Neuronal stem cell (in vitro differentiated cells): ENCODE measurements around the gene GAS2L2.

ENCODE experiments used
- DNase-seq: peaks from one replicate; pipeline ENCODE4 v3.0.0-alpha.2; 2013; ENCODE audit warnings: low spot score
- H2AFZ ChIP-seq: one replicate; pipeline ENCODE4 v1.6.1; 2013; ENCODE audit warnings: mild to moderate bottlenecking, low read length, inconsistent platforms
- H2AK5ac ChIP-seq: 2 replicates; pipeline ENCODE4 v1.6.1; 2013; ENCODE audit warnings: low read depth, mild to moderate bottlenecking, inconsistent platforms, low read length, moderate library complexity, mixed read lengths
- H2BK120ac ChIP-seq: 2 replicates; pipeline ENCODE4 v1.6.1; 2013; ENCODE audit warnings: low read depth, mild to moderate bottlenecking, inconsistent platforms, low read length, moderate library complexity, mixed read lengths
- H2BK12ac ChIP-seq: one replicate; pipeline ENCODE4 v1.6.1; 2013; ENCODE audit warnings: low read length, inconsistent platforms
- H2BK15ac ChIP-seq: 2 replicates; pipeline ENCODE4 v1.6.1; 2013; ENCODE audit warnings: mild to moderate bottlenecking, low read length, inconsistent platforms, mixed read lengths
- H2BK5ac ChIP-seq: one replicate; pipeline ENCODE4 v1.6.1; 2013; ENCODE audit warnings: inconsistent platforms, mild to moderate bottlenecking, low read length, moderate library complexity
- H3K14ac ChIP-seq: one replicate; pipeline ENCODE4 v1.6.1; 2013; ENCODE audit warnings: low read length, inconsistent platforms
- H3K18ac ChIP-seq: 2 replicates; pipeline ENCODE4 v1.6.1; 2013; ENCODE audit warnings: low read length, inconsistent platforms
- H3K23ac ChIP-seq: 2 replicates; pipeline ENCODE4 v1.6.1; 2013; ENCODE audit warnings: low read depth, mild to moderate bottlenecking, mixed read lengths, low read length, inconsistent platforms; ENCODE audit not compliant: poor library complexity
- H3K27ac ChIP-seq: replicated peaks from 3 replicates; pipeline ENCODE4 v1.5.1; 2013; ENCODE audit warnings: low read length, inconsistent platforms
- H3K27me3 ChIP-seq, 3 experiments: 2 replicates each; pipeline ENCODE4 v1.6.1; 2013; ENCODE audit warnings: low read length in 3 of 3, mild to moderate bottlenecking in 2 of 3, inconsistent platforms in 1 of 3, low read depth in 1 of 3, mixed read lengths in 1 of 3, moderate library complexity in 1 of 3; ENCODE audit not compliant: control insufficient read depth in 3 of 3, insufficient read depth in 3 of 3
- H3K36me3 ChIP-seq, 2 donors: replicated peaks in 1 of 2; 2 replicates each; pipeline ENCODE4 v1.6.1; 2013; ENCODE audit warnings: low read length in 2 of 2; ENCODE audit not compliant: control insufficient read depth in 2 of 2, insufficient read depth in 2 of 2
- H3K4ac ChIP-seq: 2 replicates; pipeline ENCODE4 v1.6.1; 2013; ENCODE audit warnings: inconsistent platforms, mild to moderate bottlenecking, low read length, moderate library complexity
- H3K4me1 ChIP-seq, 2 donors: 1 replicate in 1 of 2; 2 replicates in 1 of 2; pipeline ENCODE4 v1.6.1; 2013; ENCODE audit warnings: low read length in 2 of 2, low read depth in 1 of 2; ENCODE audit not compliant: control insufficient read depth in 2 of 2, insufficient read depth in 1 of 2
- H3K4me2 ChIP-seq: one replicate; pipeline ENCODE4 v1.6.1; 2013; ENCODE audit warnings: mild to moderate bottlenecking, low read length, inconsistent platforms; ENCODE audit not compliant: insufficient read depth, poor library complexity, severe bottlenecking
- H3K4me3 ChIP-seq, 2 donors: 2 replicates each; pipeline ENCODE4 v1.5.1; 2013; ENCODE audit warnings: low read length in 2 of 2, mild to moderate bottlenecking in 2 of 2, inconsistent platforms in 1 of 2, moderate library complexity in 1 of 2
- H3K79me1 ChIP-seq: one replicate; pipeline ENCODE4 v1.6.1; 2013; ENCODE audit warnings: low read depth, mild to moderate bottlenecking, inconsistent platforms, low read length, moderate library complexity
- H3K9ac ChIP-seq: one replicate; pipeline ENCODE4 v1.6.1; 2013; ENCODE audit warnings: mild to moderate bottlenecking, low read depth, low read length, inconsistent platforms; ENCODE audit not compliant: poor library complexity
- H3K9me3 ChIP-seq, 2 donors: replicated peaks in 1 of 2; 2 replicates each; pipeline versions ENCODE3 to v1.6.1; 2013; ENCODE audit warnings: low read length in 2 of 2, mild to moderate bottlenecking in 2 of 2, inconsistent platforms in 1 of 2, low read depth in 1 of 2, mixed read lengths in 1 of 2, moderate library complexity in 1 of 2; ENCODE audit not compliant: control insufficient read depth in 2 of 2, insufficient read depth in 1 of 2
- H4K8ac ChIP-seq: one replicate; pipeline ENCODE4 v1.6.1; 2013; ENCODE audit warnings: low read depth, mild to moderate bottlenecking, inconsistent platforms, low read length, moderate library complexity
- H4K91ac ChIP-seq: one replicate; pipeline ENCODE4 v1.6.1; 2013; ENCODE audit warnings: low read length, low read depth, mild to moderate bottlenecking, inconsistent platforms; ENCODE audit not compliant: poor library complexity
- WGBS, 2 donors: extraction: QIAGEN DNeasy Blood & Tissue Kit; methylation state at CpG; one replicate each; pipeline ENCODE4 v1.1.7; 2013; ENCODE audit warnings: missing lambda C conversion rate in 2 of 2, mixed read lengths in 1 of 2; ENCODE audit not compliant: insufficient read length in 2 of 2, insufficient replicate concordance in 1 of 2; ENCODE audit errors: extremely low coverage in 2 of 2; 5-methylcytosine and 5-hydroxymethylcytosine counted together

GAS2L2 gene

GRCh38 chr17:35730400-35731005 lies 22.5 kb downstream of the GAS2L2 start:
- Histone ChIP-seq H4K91ac (no peak overlapping the region), H3K9me3 (no peaks in the 10 kb centered on the region), H3K27me3 (no peaks in the 10 kb centered on the region), H3K4me3 (no peak overlapping the region), H3K4ac (no peak overlapping the region), H4K8ac (no peak overlapping the region), H3K9ac (no peak overlapping the region), H2AFZ (no peak overlapping the region), H3K79me1 (no peaks in the 10 kb centered on the region), H2BK120ac (no peak overlapping the region), H3K14ac (no peak overlapping the region), H2BK12ac (no peak overlapping the region), H3K27ac (no peak overlapping the region), H3K4me2 (no peak overlapping the region), H3K36me3 (peaks cover 0 to 18% of the 10 kb centered on the region in 2 donors), H2BK5ac (no peak overlapping the region), H2AK5ac (no peak overlapping the region), H3K4me1 (peaks cover 13 to 18% of the 10 kb centered on the region in 2 donors), H2BK15ac (no peak overlapping the region), H3K23ac (no peak overlapping the region), H3K18ac (no peak overlapping the region)
- no peak for DNase-seq
- WGBS, 2 donors = no CpG with 5 or more reads among the region's 10 CpGs

GRCh38 chr17:35729405-35729833 lies 23.6 kb downstream of the GAS2L2 start:
- H3K4me2 ChIP-seq = no peak overlapping the region
- H4K8ac ChIP-seq = no peak overlapping the region
- H3K9ac ChIP-seq = no peak overlapping the region
- no peak overlapping the region for H3K18ac ChIP-seq
- H3K4me1 ChIP-seq = peaks cover 13 to 18% of the 10 kb centered on the region in 2 donors
- H2BK12ac ChIP-seq = no peak overlapping the region
- no peak for DNase-seq
- no peak overlapping the region for H3K4ac ChIP-seq
- H3K14ac ChIP-seq = no peak overlapping the region
- no CpG with 5 or more reads among the region's 4 CpGs for WGBS, 2 donors
- no peak overlapping the region for H2AK5ac ChIP-seq
- no peak overlapping the region for H2BK120ac ChIP-seq
- no peaks in the 10 kb centered on the region for H3K9me3 ChIP-seq
- no peak overlapping the region for H3K4me3 ChIP-seq
- H2AFZ ChIP-seq = no peak overlapping the region
- peaks cover 2 to 29% of the 10 kb centered on the region in 2 donors for H3K36me3 ChIP-seq
- no peaks in the 10 kb centered on the region for H3K79me1 ChIP-seq
- H3K23ac ChIP-seq = no peak overlapping the region
- no peak overlapping the region for H4K91ac ChIP-seq
- no peak overlapping the region for H3K27ac ChIP-seq
- H3K27me3 ChIP-seq = no peaks in the 10 kb centered on the region
- H2BK15ac ChIP-seq = no peak overlapping the region
- H2BK5ac ChIP-seq = no peak overlapping the region

GRCh38 chr17:35728551-35728950 lies 24.5 kb downstream of the GAS2L2 start:
- H3K23ac ChIP-seq = no peak overlapping the region
- no peaks in the 10 kb centered on the region for H3K79me1 ChIP-seq
- no peak overlapping the region for H4K8ac ChIP-seq
- no peaks in the 10 kb centered on the region for H3K9me3 ChIP-seq
- no CpG with 5 or more reads among the region's 3 CpGs for WGBS, 2 donors
- H3K14ac ChIP-seq = no peak overlapping the region
- H4K91ac ChIP-seq = no peak overlapping the region
- H3K4me2 ChIP-seq = no peak overlapping the region
- H3K27me3 ChIP-seq = no peaks in the 10 kb centered on the region
- no peak overlapping the region for H3K4me3 ChIP-seq
- H3K4me1 ChIP-seq = peaks cover 13 to 18% of the 10 kb centered on the region in 2 donors
- H3K36me3 ChIP-seq = peaks cover 8 to 37% of the 10 kb centered on the region in 2 donors
- no peak overlapping the region for H2AFZ ChIP-seq
- no peak overlapping the region for H2BK15ac ChIP-seq
- H2BK12ac ChIP-seq = no peak overlapping the region
- no peak for DNase-seq
- H2BK5ac ChIP-seq = no peak overlapping the region
- H3K18ac ChIP-seq = no peak overlapping the region
- H3K27ac ChIP-seq = no peak overlapping the region
- no peak overlapping the region for H3K9ac ChIP-seq
- H2BK120ac ChIP-seq = no peak overlapping the region
- H3K4ac ChIP-seq = no peak overlapping the region
- no peak overlapping the region for H2AK5ac ChIP-seq

GRCh38 chr17:35727635-35728034 lies 25.4 kb downstream of the GAS2L2 start:
- Histone ChIP-seq H3K9me3 (no peaks in the 10 kb centered on the region), H4K91ac (no peak overlapping the region), H3K9ac (no peak overlapping the region), H3K36me3 (peaks cover 9 to 42% of the 10 kb centered on the region in 2 donors), H2BK5ac (no peak overlapping the region), H3K27ac (no peak overlapping the region), H2AK5ac (no peak overlapping the region), H3K4me1 (peaks cover 11 to 18% of the 10 kb centered on the region in 2 donors), H3K14ac (no peak overlapping the region), H3K4me2 (no peak overlapping the region), H2AFZ (no peak overlapping the region), H3K27me3 (no peaks in the 10 kb centered on the region), H3K79me1 (no peaks in the 10 kb centered on the region), H2BK12ac (no peak overlapping the region), H2BK15ac (no peak overlapping the region), H3K4me3 (no peak overlapping the region), H3K4ac (no peak overlapping the region), H3K18ac (no peak overlapping the region), H4K8ac (no peak overlapping the region), H3K23ac (no peak overlapping the region), H2BK120ac (no peak overlapping the region)
- no CpG with 5 or more reads among the region's 5 CpGs for WGBS, 2 donors
- DNase-seq = no peak
